SH-SY5Y (cell line): ENCODE data around the gene ARHGAP6.

Experiments
- GATA2 ChIP-seq: IDR thresholded peaks from 2 replicates; pipeline ENCODE4 v1.6.1; 2011; ENCODE audit warnings: mild to moderate bottlenecking, low read depth, low read length
- GATA3 ChIP-seq: IDR thresholded peaks from 2 replicates; pipeline ENCODE4 v1.6.1; 2011; ENCODE audit warnings: low read depth, mild to moderate bottlenecking, low read length, moderate library complexity

GRCh38 chrX:11420851-11421250, 244.9 kb downstream of the ARHGAP6 start:
- TF ChIP-seq GATA3 = no peak
- TF ChIP-seq GATA2 = no peak
